Activated CD4-positive, alpha-beta T cell treated with anti-CD3 and anti-CD28 coated beads for 4 hours (primary cell): Measurements from ENCODE around the gene LAMC3.

ENCODE experiments used
- DNase-seq, 2 donors: peaks; one replicate each; pipeline ENCODE4 v3.0.0-alpha.2; 2020

The LAMC3 gene

DNA sequence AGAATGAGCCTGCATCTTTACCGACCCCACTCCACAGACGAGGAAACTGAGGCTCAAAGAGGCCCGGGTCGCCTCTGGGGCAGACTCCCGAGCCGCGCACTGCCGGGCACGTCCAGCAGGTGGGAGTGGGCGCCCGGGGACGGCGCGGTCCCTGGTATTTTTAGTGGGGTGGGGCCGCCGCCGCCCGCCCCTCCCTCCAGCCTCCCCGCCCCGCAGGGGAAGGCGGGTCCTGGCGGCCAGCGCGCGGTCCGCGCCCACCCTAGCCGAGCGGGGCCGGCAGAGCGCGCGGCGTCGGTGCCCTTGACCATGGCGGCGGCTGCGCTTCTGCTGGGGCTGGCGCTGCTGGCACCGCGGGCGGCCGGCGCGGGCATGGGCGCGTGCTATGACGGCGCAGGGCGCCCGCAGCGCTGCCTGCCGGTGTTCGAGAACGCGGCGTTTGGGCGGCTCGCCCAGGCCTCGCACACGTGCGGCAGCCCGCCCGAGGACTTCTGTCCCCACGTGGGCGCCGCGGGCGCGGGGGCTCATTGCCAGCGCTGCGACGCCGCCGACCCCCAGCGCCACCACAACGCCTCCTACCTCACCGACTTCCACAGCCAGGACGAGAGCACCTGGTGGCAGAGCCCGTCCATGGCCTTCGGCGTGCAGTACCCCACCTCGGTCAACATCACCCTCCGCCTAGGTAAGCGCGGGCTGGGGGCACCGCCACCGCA lies at the start of gene LAMC3:
LAMC3 (plus strand) TSS at position 266 of the 710 bp plus-strand sequence; CDS start at position 307, 41 bp downstream.
- no peak for DNase-seq

DNA sequence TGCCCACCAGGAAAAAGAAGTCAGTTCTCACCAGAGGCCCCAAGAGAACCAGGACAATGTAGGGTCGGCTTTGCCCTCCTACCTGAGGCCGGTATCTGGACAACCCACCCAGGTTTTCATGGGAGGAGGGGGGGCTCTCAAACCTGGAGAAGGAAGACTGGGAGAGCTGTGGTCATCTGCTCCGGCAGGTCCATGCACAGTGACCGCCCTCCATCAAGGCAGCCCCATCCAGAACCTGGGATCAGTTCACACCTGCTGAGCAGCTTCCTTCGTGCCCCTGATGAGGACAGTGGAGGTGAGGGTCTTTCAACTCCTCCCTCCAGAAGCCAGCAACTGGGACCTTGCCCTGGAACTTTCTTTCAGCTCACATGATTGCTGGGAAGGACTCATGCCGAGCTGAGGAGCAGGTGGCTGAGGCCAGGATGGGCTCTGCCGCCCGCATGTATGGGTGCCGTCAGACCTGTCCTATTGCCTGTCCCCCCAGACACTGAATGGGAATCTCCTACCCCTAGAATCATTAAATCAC lies 49.1 kb upstream of the LAMC3 start:
- DNase-seq, result no peak

DNA sequence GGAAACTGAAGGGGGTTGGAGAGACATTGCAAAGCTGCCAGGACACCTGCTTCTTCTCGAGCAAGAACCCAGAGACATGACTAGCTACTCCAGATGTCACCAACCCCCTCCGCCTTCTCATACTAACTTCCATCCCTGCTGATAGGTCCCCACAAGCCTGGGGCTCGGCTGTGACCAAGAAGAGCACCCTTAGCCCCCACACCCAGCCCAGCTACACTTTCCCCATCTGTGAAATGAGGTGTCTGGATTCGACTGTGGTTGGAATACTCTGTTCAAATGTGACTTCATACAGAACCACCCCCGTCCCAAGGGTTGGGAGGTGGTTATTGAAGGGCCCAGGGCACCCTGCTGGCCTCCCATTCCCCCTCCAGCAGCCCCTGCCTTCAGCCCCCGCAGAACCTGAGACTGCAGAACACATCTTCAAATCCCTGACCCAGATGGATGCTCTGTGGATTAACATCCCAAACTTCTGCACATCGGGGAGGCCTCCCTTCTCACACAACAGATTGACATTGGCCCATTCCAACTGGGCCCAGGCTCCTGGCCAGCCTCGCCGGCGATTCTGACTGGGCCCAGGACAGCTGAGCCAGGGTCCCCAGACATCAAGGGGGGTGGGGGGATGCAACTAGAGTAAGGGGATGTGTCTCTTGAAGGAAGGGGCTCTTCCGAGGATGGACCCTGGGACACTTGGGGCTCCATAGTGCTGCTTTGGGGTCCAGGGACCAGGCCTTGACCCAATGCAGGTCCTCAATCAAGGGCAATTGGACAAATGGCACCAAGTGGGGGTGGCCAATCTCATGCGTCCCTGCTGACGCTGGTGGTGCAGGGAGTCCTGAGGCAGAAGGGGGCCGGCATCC lies 48.2 kb upstream of the LAMC3 start:
- DNase-seq, result no peak

DNA sequence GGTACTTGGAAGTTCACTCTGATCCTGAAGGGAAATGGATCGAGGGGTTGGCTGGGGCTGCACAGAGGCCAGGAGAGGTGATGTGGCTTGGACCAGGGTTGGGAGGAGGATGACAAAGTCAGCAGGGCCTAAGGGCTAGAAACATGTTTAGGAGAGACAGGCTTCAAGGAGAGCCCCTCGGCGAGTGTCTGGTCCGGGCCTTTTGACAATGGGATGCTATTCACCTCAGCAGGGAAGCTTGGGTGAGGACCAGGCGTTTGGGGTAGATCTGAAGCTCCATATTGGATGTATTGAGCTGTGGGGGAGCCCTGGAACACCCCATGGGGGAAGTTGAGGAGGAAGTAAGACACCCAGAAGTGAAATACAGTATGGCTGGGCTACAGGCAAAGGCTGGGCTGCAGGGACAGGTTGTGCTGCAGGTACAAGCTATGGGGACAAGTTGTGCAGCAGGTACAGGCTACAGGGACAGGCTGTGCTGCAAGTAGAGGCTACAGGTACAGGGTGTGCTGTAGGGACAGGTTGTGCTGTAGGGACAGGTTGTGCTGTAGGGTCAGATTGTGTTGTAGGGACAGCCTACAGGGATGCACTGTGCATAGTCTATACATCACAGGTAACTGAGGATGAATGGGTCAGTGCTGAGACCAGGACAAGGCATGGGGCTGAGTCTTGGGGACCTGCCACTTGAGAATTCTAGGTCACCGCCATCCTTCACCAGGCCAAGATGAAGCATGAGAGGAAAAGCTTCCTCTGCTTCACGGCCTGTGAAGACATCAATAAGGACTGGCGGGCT lies 47.3 kb upstream of the LAMC3 start:
- DNase-seq, result no peak

DNA sequence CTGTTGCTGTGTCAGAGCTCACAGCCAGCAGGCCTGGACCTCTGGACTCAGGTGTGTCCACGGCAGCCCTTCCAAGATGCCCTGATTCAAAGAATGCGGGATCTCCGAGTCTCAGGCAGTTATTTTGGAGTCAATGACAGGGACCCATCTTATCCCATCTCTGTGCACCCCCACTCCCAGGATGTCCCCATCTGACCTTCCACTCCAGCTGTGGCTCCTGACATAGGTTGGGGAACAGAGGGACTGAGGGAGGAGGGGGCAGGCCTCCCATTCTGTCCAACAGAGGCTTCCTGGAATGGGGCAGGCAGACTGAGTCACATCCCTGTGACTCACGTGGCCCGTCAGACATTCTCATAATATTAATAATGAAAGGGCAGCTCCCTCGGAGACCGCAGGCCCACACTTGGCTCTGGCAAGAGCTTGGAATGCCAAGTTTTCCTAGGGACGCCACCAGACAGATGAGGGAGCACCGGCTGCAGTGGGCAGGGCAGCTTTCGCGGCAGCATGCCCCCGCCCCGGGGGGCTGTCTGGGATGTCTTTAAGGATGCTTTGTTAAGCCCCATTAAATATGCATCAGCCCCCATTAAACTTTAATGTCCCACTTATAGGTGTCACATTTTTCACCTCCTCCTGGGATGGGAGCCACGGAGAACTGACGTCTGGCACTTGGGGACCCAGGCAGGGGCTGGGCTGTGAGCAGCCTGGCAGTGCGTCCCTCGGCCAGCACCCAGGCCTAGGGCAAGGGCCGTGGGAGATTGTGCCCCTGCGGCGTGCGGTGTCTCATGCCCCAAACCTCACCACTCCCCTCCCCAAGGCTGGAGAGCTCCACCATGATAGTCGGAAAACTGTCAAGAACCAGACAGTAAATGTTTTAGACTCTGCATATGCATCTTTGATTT lies 46.3 kb upstream of the LAMC3 start:
- DNase-seq, result no peak

DNA sequence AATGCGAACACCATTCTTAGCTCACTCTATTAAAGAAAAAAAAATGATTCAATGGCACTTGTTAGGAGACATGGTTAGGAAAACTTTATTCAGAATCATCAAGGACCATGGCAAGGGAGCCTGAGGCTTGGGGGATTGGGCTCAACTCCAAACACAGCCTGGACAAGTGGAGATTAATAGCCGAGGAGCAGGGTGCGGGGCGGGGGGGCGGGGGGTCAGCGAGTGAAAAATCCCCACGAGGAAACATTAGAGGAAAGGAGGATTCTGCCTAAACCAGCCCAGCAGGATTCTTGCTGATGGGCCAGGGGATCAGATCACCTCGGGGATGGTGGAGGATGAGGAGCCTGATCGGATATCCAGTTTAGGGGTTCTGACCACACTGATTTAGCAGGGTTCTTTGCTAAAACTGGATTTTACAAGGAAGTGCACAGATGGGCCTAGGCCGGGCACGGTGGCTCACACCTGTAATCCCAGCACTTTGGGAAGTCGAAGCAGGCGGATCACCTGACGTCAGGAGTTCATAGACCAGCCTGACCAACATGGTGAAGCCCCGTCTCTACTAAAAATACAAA lies 45.6 kb upstream of the LAMC3 start:
- DNase-seq, result no peak

DNA sequence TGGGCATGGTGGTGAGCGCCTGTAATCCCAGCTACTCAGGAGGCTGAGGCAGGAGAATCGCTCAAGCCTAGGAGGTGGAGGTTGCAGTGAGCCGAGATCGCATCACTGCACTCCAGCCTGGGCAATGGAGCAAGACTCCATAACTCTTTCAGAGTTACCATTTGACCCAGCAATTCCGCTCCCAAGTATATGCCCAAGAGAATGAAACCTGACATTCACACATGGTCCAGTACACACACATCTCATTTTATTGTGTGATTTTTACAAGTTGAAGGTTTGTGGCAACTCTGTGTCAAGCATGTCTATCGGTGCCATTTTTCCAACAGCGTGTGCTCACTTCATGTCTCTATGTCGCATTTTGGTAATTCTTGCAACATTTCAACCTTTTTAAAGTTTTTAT lies 45.1 kb upstream of the LAMC3 start:
- DNase-seq, result no peak

DNA sequence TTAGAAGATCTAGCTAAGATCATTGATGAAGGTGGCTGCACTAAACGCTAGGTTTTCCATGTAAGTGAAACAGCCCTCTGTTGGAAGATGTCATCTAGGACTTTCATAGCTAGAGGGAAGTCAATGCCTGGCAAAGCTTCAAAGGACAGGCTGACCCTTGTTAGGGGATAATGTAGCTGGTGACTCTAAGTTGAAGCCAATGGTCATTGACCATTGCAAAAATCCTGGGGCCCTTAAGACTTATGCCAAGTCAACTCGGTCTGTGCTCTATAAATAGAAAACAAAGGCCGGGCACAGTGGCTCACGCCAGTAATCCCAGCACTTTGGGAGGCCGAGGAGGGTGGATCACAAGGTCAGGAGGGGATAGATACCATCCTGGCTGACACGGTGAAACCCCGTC lies 43.3 kb upstream of the LAMC3 start:
- no peak for DNase-seq

DNA sequence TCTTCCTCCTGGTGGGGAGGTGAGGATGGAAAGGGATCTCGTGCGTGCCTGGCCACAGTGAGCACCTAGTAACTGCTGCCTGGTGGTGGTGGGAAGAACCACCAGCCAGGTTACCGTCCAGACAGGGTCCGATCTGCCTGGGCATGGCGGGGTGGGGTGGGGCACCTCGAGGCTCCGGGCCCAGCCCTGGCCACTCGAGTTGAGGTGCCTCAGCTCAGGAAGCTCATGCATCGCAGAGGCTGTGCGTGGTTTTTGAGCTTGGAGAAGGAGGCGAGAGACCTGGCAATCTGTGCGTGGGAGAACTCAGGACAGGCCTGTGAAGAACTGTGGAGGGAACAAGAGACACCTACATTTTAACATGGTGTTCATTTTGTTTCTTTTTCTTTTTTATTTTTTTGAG lies 38.9 kb upstream of the LAMC3 start:
- DNase-seq, result no peak

DNA sequence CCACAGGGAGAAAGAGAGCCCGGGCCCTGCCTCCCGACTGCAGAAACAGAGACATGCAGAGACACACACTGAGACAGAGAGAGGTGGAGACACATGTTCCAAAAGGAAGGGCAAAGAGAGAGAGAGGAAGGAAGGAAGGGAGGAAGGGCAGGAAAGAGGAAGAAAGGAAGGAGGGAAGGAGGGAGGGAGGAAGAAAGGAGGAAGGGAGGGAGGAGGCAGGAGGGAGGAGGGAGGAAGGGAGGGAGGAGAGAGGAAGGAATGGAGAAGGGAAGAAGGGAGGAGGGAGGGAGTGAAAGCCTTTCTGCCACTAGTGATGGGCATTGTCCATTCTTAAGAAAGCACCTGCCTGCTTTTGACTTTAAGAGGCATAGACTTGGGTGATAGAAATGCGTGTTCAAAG lies 38.1 kb upstream of the LAMC3 start:
- no peak for DNase-seq

DNA sequence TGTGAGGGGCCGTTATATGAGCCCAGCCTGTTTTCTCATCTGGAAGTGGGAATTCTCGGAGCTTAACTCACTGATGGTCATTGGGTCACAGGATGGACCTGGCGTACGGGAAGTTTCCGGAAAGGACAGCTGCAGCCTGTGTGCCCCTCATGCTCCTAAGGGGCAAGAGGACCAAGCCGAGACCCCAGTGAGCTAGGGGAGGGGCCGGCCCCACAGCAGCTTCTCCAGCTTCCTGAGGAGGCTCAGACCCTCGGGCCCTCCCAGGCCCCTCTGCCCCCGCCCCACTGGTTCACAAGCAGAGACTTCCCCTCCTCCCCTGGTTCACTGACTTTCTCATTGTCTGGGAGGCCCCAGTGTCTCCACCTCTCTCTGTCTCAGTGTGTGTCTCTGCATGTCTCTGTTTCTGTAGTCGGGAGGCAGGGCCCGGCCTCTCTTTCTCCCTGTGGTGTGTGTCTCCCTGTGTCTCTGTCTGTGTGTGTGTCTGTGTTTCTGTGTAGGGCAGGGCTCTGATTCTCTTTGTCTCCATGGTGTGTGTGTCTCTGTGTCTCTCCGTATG lies 37.6 kb upstream of the LAMC3 start:
- DNase-seq, result no peak

DNA sequence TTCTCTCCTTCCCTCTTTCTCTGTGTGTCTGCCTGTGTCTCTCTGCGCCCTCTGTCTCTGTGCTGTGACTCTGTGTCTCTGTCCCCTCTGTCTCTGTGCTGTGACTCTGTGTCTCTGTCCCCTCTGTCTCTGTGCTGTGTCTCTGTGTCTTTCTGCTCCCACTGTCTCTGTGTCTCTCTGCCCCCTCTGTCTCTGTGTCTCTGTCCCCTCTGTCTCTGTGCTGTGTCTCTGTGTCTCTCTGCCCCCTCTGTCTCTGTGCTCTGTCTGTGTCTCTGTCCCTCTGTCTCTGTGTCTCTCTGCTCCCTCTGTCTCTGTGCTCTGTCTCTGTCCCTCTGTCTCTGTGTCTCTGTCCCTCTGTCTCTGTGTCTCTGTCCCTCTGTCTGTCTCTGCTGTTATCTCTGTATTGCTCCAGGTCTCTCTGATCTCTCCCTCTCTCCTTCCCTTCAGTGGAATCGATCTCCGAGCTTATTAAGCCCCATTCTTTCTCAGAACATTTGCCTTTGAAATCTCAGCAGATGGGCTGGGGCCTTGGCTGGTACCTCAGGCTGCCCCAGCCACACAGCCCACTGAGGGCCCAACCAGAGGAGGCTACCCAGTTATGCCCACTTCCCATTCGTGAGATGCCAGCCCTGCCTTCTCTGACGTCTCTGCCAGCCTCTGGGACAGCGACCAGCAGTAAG lies 36.6 kb upstream of the LAMC3 start:
- DNase-seq, result no peak

DNA sequence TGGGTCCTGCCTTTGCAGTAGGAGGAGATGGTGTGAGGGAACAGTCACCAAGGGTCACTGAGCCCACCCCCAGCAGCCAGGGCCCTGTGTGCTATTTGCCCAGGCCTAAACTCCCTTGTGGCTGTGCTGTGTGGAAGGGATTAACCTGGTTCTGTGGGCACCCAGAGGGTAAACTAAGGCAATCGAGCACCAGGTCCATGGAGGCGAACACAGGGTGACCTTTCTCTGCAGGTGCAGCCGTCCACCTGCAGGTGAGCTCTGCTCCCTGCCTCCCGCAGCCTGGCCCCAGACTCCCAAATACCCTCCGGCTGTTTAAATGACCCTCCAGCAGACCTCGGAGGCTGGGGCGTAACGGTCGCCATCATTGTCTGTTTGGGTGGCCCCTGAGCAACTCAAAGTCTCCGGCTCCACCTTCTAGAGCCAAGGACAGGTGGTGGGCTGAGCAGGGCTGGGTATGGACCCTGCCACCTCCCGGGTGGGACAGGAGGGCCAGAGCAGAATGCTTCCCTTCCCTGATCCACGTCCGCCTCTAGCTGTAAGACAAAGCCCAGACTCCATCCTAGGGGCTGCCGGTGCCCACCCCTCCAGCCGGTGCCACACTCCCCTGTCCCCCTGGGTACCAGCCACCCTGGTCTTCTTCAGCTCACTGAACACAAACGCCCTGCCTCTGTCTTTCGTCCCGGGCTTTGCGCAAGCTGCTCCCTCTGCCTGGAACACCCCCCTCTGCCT lies 35.9 kb upstream of the LAMC3 start:
- DNase-seq, result no peak

DNA sequence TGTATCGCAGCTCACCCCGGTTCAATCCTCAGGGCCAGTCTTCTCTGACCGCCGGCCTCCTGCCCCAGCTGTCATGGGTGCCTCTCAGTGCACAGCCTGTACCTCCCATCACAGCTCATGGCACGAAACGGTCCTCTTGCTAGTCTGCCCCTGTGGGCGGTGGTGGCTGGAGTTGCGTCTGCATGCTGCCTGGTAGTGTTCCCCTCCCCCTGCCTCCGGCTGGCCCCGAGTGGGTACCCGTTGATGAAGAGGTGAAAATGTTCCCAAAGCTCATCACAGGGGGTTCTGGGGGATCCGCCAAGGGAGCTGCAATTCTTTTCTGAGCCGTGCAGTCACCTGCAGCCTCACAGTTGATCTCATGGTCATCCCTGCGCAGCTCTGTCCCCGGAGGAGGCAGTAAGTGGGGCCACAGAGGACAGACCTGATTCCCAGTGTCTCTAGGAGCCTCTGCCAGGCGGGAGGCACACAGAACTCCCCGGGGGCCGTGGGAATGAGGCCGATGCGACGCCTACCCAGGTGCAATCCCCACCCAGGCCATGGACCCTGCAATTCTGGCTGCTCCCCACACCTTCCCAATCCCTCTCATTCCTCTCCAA lies 35.2 kb upstream of the LAMC3 start:
- DNase-seq, result no peak

DNA sequence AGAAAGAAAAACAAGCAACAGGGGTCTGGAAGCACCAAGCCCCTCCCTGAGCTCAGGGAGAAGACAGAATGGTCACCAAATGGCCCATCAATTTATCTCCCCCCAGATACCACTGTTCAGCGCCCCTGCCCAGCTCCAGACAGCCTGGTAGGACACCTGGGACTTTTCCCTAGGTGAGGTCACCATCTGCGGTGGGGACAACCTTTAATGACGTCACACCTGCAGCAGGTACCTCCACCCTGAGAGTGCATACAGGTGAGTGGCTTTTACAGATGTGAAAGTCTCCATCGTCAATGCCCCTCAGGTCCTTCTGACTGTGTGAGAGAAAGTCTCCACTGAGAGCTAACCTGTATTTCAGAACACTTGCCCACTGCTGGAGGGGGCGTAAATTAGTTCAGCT lies 34.3 kb upstream of the LAMC3 start:
- no peak for DNase-seq

DNA sequence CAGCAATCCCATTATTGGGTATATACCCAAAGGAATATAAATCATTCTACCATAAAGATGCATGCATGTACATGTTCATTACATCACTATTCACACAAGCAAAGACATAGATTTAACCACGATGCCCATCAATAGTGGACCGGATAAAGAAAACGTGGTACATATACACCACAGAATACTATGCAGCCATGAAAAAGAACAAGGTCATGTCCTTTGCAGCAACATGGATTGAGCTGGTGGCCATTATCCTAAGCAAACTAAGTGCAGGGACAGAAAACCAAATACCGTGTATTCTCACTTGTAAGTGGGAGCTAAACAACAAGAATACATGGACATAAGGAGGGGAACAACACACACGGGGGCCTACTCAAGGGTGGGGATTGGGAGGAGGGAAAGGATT lies 33.8 kb upstream of the LAMC3 start:
- no peak for DNase-seq

DNA sequence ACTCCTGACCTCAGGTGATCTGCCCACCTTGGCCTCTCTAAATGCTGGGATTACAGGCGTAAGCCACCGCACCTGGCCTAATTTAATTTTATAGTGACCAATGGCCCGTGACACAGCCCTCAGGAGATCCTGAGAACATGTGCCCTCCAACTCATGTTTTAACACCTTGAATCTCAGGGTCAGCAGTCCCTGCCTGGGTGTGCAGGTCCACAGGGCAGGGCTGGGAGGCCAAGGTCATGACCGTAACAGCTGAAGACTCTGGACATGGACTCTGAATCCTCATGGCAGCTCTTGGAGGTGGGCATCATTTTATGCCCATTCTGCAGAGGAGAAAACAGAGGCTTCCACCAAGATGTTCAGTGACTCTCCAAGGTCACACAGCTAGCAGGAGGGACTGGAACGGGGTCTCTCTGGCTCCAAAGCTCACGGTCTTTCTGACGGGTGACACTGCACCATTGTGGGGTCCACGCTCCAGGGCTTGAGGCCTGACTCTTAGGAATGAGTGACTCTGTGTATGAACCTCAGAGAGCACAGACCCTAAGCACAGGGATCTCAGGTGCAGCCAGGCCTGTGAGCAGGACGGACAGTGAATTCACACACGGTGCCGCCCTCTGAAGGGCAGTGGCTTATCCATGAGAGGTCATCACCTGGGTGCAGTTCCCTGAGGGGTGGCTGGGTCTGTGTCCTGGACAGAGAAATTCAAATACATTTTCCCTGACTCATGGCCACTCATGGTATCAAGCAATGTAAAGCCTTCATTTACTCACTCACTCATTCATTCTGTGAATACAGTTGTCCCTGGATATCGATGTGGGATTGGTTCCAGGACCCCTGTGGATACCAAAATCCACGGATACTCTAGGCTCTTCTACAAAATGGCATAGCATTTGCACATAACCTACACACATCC lies 32.8 kb upstream of the LAMC3 start:
- DNase-seq, result no peak

DNA sequence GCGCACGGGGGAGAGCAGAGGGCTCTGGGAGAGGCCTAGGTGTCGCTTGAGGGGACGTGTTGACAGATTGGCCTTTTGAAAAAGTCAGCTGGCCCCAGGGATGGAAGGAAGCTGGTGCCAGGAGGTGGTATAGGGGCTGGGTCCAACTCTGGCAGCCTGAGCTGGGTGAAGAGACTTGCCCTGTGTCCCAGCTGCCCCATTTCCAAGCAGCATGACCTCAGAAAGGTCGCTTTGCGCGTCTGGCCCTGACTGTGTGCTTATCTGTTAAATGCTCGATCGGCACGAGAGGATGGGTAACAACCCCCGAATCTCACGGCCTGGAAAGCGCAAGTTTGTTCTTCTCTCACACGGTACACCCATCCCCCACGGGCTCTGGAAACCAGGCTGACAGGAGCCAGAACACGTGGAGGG lies 31.2 kb upstream of the LAMC3 start:
- DNase-seq, result no peak
